GM12878 (cell line): ENCODE measurements around the gene STK10. TPM values are rescaled to one million over a fixed set of nuclear protein-coding genes. Genes with fewer than 3 reads are reported as not detected.
A peak's percentile ranks its signal among the peaks of the same experiment; 100 is the strongest.

Source experiments
- ATF2 ChIP-seq: IDR thresholded peaks from 2 replicates; pipeline ENCODE4 v1.6.1; 2012; ENCODE audit warnings: low read length, inconsistent platforms
- ATF7 ChIP-seq: fragments of 450-650 bp; IDR thresholded peaks from 2 replicates; pipeline ENCODE4 v1.6.1; 2016; ENCODE audit warnings: low read depth, mild to moderate bottlenecking
- BRCA1 ChIP-seq: IDR thresholded peaks from 2 replicates; pipeline ENCODE4 v1.6.1; 2011; ENCODE audit warnings: low read depth, low read length, improper control_type of control experiment
- EED ChIP-seq: sonication (generic); IDR thresholded peaks from 2 replicates; pipeline ENCODE4 v1.6.1; 2016; ENCODE audit warnings: antibody characterized with exemption, low read depth
- ELK1 ChIP-seq: IDR thresholded peaks from 2 replicates; pipeline ENCODE4 v1.6.1; 2012; ENCODE audit warnings: low read depth, low read length, improper control_type of control experiment
- ETV6 ChIP-seq, 2 experiments: fragments of 450-650 bp in 1 of 2; IDR thresholded peaks in 1 of 2; conservative IDR thresholded peaks in 1 of 2; 2 replicates each; pipeline ENCODE4 v1.6.1; 2014; ENCODE audit warnings: antibody characterized with exemption in 1 of 2, borderline replicate concordance in 1 of 2, low read depth in 1 of 2, mild to moderate bottlenecking in 1 of 2, moderate library complexity in 1 of 2
- EZH2 ChIP-seq: IDR thresholded peaks from 2 replicates; pipeline ENCODE4 v1.6.1; 2012; ENCODE audit warnings: low read depth, mild to moderate bottlenecking, control low read depth, inconsistent platforms, low read length, borderline replicate concordance; ENCODE audit not compliant: control insufficient read depth
- HDAC2 ChIP-seq: fragments of 200-600 bp; sonication (generic); IDR thresholded peaks from 2 replicates; pipeline ENCODE4 v1.6.1; 2017
- IKZF2 ChIP-seq, 2 experiments: fragments of 450-650 bp; IDR thresholded peaks; 2 replicates each; pipeline ENCODE4 v1.6.1; 2017; ENCODE audit warnings: mild to moderate bottlenecking in 2 of 2, moderate library complexity in 2 of 2
- JUNB ChIP-seq: IDR thresholded peaks from 2 replicates; pipeline ENCODE4 v1.6.1; 2016; ENCODE audit warnings: antibody characterized with exemption, mild to moderate bottlenecking
- LARP7 ChIP-seq: fragments of 450-650 bp; IDR thresholded peaks from 2 replicates; pipeline ENCODE4 v1.6.1; 2017; ENCODE audit warnings: mild to moderate bottlenecking
- MXI1 ChIP-seq: fragments of 150-350 bp; IDR thresholded peaks from 2 replicates; pipeline ENCODE4 v1.6.1; 2011; ENCODE audit warnings: low read depth, mild to moderate bottlenecking, inconsistent platforms, low read length, improper control_type of control experiment
- MYC ChIP-seq: IDR thresholded peaks from 2 replicates; pipeline ENCODE4 v1.6.1; 2011; ENCODE audit warnings: mild to moderate bottlenecking, low read length, moderate library complexity, inconsistent platforms; ENCODE audit not compliant: insufficient read depth, insufficient replicate concordance, insufficient read length, severe bottlenecking
- PAX8 ChIP-seq: fragments of 450-650 bp; IDR thresholded peaks from 2 replicates; pipeline ENCODE4 v1.6.1; 2017; ENCODE audit warnings: mild to moderate bottlenecking, moderate library complexity
- PKNOX1 ChIP-seq: fragments of 450-650 bp; IDR thresholded peaks from 2 replicates; pipeline ENCODE4 v1.6.1; 2016; ENCODE audit warnings: mild to moderate bottlenecking
- POLR2AphosphoS5 ChIP-seq: IDR thresholded peaks from 2 replicates; pipeline ENCODE4 v1.6.1; 2011; ENCODE audit warnings: mild to moderate bottlenecking, low read length, inconsistent platforms
- RB1 ChIP-seq: fragments of 450-650 bp; formaldehyde crosslinking; IDR thresholded peaks from 2 replicates; pipeline ENCODE4 v1.6.1; 2017; ENCODE audit warnings: mild to moderate bottlenecking, borderline replicate concordance
- SMC3 ChIP-seq: IDR thresholded peaks from 2 replicates; pipeline ENCODE4 v1.6.1; 2011; ENCODE audit warnings: low read length, improper control_type of control experiment, borderline replicate concordance
- SUPT20H ChIP-seq: IDR thresholded peaks from 2 replicates; pipeline ENCODE4 v1.6.1; 2011; ENCODE audit warnings: low read depth, mild to moderate bottlenecking, low read length, moderate library complexity, borderline replicate concordance; ENCODE audit not compliant: control insufficient read depth
- TCF7 ChIP-seq: IDR thresholded peaks from 2 replicates; pipeline ENCODE4 v1.6.1; 2014; ENCODE audit warnings: antibody characterized with exemption, borderline replicate concordance
- ZBTB4 ChIP-seq: fragments of 450-650 bp; formaldehyde crosslinking; IDR thresholded peaks from 2 replicates; pipeline ENCODE4 v1.4.0; 2022; ENCODE audit warnings: mild to moderate bottlenecking, moderate library complexity
- ZNF384 ChIP-seq: IDR thresholded peaks from 2 replicates; pipeline ENCODE4 v1.6.1; 2012; ENCODE audit warnings: low read depth, mild to moderate bottlenecking, low read length, improper control_type of control experiment, borderline replicate concordance
- polyA plus RNA-seq, 11 experiments: library from polyadenylated mRNA; depleted of rRNA in 4 of 11; unstranded in 6 of 11; stranded (reverse) in 5 of 11; fragments of >200 nt; fragmentation: Nextera tagmentation in 4 of 11; fragmentation: Illumina TruSeq in 1 of 11; extraction: Ambion mirVana in 4 of 11; extraction: Trizol in 1 of 11; gene quantifications; 1 replicate in 1 of 11; 2 replicates in 10 of 11; pipeline versions ENCODE4 v1.2.1 to v1.2.3, GENCODE V29; 2011 to 2016; ENCODE audit warnings: inconsistent platforms in 2 of 11, missing spikeins in 2 of 11, low read depth in 1 of 11
- total RNA-seq, 4 experiments: library from RNA; depleted of rRNA in 3 of 4; stranded (reverse); fragments of >200 nt in 3 of 4; fragmentation: Illumina TruSeq in 1 of 4; extraction: Trizol in 1 of 4; gene quantifications; 2 replicates each; pipeline versions ENCODE4 v1.2.1 to v1.2.3, GENCODE V29; 2013 to 2021

The STK10 gene
- total and polyA plus RNA-seq, 10 of the 15 experiments (the other 5 are each of a cell fraction or from before 2014, with no cell fraction given): 14.2 to 96.4 (median 50.6) TPM

GRCh38 chr5:172110921-172111851 is 76.8 kb downstream of the STK10 start (continued):
- TF ChIP-seq ETV6 (conservative IDR thresholded peaks at IDR 0.05 in 1 of 2, IDR thresholded peaks at IDR 0.05 in 1 of 2; ENCODE audit: borderline replicate concordance in 1 of 2, low read depth in 1 of 2) (peak in 1 of 2 experiments; percentile 92; a peak in 2 of 4 replicates), EZH2 (no peak), ZBTB4 (CRISPR knock-in tag) (0 out of 2 replicates have a peak, but pooled peaks have one; percentile 38), POLR2AphosphoS5 (peak; percentile 82), SUPT20H (no peak), ATF2 (peak; percentile 78), HDAC2 (no peak), ELK1 (0 out of 2 replicates have a peak, but pooled peaks have one; percentile 8), MXI1 (peak; percentile 90), PKNOX1 (no peak; the same call in 1 of the 2 replicates), JUNB (peak; percentile 65; the same call in 1 of the 2 replicates), ATF7 (peak; percentile 85), EED (peak; percentile 99), LARP7 (no peak), BRCA1 (no peak), IKZF2 (IDR thresholded peaks at IDR 0.05) (peak; percentile 100), TCF7 (no peak), PAX8 (no peak), ZNF384 (no peak), RB1 (no peak; the same call in none of the 2 replicates), MYC (peak; percentile 56), SMC3 (peak; percentile 39; the same call in 1 of the 2 replicates)
